ENCODE measurements around the gene CA6.
A peak's percentile ranks its signal among the peaks of the same experiment; 100 is the strongest.
"Not testable (repeated sequence)": the region's sequence is repeated elsewhere in the genome, so short reads cannot be mapped to it uniquely, and the experiment has no call there.

CA6 gene

DNA sequence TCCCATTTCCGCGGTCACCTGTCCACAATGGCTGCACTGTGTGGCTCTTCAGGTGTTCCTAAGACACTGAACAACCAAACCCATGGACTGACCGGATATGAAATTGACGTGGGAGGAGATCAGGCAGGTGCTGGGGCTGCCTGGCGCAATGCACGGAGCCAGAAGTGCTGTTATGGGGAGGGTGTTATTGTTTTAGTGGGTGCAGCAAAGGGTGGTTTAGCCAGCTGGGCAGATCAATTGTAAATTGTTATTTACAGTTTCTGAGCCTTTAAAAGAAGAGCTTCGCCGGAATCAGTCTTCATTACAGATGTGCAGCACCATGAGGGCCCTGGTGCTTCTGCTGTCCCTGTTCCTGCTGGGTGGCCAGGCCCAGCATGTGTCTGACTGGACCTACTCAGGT, at the start of gene CA6:
Gene CA6 (plus strand): TSS at position 301 of the 400 bp plus-strand sequence. CDS start 19 bp downstream, at position 320.
- peak; percentile 22 for DNase-seq (ENCODE audit: low spot score)

DNA sequence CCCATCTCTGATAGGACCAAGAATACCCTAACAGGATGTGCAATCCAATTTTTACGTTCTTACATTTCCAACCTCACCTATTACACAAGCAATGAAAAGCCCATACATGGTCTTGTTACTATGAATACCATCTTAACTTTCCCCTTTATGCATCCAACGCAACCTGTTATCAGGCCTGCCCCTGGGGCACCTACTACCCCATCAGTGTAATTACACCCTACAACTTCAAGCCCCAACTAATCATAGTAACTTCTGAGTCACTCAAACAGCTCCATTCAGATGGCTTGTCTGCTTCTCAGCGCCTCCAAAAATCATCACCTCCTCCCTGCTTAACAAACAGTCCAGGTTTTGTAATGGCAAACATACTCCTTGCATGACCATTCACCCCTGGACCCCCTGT, 48.9 kb upstream of the CA6 start:
- not testable (repeated sequence) for DNase-seq (ENCODE audit: low spot score)

DNA sequence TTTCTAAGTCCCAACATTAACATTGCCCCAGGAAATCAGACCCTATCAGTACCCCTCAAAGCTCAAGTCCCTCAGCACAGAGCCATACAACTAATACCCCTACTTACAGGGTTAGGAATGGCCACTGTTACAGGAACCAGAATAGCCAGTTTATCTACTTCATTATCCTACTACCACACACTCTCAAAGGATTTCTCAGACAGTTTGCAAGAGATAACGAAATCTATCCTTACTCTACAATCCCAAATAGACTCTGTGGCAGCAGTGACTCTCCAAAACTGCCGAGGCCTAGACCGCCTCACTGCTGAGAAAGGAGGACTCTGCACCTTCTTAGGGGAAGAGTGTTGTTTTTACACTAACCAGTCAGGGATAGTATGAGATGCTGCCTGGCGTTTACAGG, 48.2 kb upstream of the CA6 start:
- not testable (repeated sequence) for DNase-seq (ENCODE audit: low spot score)

DNA sequence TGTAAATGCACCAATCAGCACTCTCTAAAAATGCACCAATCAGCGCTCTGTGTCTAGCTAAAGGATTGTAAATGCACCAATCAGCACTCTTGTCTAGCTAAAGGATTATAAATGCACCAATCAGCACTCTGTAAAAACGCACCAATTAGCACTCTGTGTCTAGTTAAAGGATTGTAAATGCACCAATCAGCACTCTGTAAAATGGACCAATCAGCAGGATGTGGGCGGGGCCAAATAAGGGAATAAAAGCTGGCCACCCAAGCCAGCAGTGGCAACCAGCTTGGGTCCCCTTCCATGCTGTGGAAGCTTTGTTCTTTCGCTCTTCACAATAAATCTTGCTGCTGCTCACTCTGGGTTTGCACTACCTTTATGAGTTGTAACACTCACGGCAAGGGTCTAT, 47.2 kb upstream of the CA6 start:
- not testable (repeated sequence) for DNase-seq (ENCODE audit: low spot score)

DNA sequence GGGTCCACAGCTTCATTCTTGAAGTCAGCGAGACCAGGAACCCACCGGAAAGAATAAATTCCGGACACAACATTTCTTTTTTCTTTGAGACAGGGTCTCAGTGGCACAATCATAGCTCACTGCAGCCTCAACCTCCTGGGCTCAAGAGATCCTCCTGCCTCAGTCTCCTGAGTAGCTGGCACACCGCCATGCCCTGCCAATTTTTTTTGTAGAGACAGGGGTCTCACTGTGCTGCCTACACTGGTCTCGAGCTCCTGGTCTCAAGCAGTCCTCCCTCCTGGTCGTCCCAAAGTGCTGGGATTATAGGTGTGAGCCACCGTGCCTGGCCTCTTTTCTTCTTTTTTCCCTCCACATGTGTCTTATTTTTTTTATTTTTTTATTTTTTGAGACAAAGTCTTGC, 46.6 kb upstream of the CA6 start:
- no peak for DNase-seq (ENCODE audit: low spot score)

DNA sequence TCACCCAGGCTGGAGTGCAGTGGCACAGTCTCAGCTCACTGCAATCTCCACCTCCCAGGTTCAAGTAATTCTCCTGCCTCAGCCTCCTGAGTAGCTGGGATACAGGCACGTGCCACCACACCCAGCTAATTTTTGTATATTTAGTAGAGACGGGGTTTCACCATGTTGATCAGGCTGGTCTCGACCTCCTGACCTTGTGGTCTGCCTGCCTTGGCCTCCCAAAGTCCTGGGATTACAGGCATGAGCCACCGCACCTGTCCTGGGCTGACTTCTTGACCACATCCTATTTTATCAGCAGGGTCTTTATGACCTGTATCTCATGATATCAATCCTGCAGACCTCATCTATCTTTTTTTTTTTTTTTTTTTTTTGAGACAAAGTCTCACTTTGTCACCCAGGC, 45.0 kb upstream of the CA6 start:
- DNase-seq (ENCODE audit: low spot score) = not testable (repeated sequence)

DNA sequence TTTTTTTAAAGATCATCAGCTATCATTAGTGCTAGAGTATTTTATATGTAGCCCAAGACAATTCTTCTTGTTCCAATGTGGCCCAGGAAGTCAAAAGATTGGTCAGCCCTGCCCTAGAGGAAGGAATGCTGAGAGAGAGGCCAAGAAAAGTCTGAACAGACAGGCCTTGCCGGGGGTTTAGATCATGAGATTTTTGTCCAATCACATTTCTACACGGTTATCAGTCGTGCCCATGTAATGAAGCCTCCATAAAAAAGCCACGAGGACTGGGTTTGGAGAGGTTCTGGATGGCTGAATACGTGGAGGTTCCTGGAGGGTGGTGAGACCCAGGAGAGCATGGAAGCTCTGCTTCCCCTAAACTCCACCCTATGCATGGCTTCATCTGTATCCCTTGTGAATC, 42.9 kb upstream of the CA6 start:
- DNase-seq (ENCODE audit: low spot score) = no peak

DNA sequence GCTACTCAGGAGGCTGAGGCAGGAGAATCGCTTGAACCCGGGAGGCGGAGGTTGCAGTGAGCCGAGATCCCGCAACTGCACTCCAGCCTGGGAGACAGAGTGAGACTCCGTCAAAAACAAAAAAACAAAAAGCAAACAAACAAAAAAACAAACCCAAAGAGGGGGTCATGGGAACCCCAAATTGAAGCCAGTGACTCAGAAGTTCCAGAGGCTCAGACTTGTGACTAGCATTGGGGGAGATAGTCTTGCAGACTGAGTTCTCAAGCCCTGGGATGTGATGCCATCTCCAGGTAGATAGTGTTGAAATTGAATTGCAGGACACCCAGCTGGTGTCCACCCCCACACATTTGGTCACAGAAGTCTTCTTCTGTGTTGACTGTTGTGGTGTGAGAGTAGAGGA, 42.3 kb upstream of the CA6 start:
- DNase-seq (ENCODE audit: low spot score) = peak; percentile 33

DNA sequence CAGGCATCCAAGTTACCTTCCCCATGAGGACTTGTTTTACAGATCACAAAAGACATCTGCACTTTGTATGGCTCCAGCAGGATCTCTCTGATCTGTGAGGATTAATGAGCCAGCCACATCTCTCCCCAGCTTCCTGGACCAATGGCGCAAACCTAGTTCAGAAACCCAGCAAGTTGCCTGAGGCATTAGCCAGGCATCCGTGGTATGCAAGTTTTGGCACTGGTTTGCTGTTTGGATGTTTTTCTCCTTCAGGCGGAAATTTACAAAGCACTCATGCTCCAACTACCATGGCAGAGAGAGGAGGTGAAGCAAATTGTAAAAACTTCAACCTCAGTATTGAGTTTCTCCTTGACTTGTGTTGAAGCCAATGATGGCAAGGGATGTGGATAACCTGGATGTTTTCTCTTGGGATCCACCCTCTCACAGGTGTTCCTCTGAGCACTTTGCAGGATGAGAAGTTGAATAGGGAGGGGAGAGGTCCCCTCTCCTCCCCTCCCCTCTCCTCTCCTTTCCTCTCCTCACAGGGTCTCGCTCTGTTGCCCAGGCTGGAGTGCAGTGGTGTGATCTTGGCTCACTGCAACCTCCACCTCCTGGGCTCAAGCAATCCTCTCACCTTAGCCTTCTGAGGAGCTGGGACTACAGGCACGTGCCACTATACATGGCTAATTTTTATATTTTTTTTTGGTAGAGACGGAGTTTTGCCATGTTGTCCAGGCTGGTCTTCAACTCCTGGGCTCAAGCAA, 41.6 kb upstream of the CA6 start:
- DNase-seq (ENCODE audit: low spot score) = peak; percentile 73

DNA sequence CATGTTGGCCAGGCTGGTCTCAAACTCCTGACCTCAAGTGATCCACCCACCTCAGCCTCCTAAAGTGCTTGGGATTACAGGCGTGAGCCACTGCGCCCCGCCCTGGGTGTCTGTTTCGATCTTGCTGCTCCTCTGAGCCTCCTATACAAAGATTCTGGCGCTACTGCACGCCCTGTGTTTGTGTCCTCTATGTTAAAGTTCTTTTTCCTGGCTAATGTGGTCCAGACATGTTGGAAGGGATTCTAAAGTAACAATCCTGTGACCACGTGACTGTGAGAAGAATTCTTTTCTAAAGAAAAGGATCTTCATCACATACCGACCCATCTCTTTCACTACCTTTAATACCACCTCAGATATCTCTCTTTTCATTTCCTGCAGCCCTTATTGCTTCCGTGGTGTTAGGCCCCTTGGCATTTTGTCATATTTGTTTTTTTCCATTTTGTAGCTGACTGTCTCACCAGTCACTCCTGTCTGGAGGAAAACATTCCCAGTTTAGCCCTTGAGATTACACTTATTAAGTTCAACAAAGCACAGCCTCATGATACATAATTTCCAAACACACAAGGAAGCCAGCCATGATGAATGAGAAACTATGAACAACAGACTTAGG, 40.0 kb upstream of the CA6 start:
- no peak for DNase-seq (ENCODE audit: low spot score)

DNA sequence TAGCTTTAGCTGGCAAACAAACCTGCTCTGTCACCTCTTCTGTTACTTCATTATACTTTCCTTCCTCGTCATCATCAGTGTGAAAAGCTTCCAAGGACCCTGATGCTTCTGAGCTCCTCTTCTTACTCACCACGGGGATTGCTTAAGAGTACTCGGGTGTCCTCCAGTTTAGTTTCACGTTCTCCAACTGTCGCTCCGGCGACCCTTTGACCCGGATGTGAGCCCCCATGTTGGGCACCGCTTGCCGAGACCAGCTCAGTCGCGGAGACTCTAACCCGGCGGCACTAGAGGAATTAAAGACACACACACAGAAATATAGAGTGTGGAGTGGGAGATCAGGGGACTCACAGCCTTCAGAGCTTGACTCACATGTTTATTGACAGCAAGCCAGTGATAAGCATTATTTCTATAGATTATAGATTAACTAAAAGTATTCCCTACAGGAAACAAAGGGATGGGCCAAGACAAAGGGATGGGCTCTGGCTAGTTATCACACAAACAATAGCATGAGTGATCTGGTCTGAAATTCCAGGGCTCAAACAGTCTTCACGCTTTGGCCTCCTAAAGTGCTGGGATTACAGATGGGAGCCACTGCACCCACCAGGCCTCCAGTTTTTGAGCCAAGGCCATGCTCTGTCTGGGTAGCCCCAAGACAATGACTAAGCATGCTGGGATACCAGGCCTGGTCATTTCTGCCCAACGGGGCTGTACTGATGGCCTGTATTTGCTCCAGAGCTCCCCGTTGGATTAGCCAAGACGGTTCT, 37.1 kb upstream of the CA6 start:
- DNase-seq (ENCODE audit: low spot score) = no peak

DNA sequence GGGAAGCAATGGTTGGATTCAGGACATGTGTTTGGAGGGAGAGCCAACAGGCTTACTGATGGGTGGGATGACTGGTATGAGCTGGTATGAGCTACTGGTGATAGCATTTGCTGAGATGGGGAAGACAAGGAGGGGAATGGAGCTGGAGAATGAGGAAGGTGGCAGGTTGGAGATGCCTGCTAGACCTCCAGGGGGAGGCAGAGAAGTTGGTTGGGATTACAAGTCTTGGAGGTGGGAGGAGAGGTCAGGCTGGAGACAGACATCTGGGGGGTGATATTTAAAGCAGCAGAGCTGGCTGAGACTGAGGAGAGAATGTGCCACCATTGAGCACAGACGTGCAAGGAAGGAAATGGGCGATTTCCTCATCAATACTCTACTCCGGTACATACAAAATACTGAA, 35.3 kb upstream of the CA6 start:
- DNase-seq (ENCODE audit: low spot score) = no peak

DNA sequence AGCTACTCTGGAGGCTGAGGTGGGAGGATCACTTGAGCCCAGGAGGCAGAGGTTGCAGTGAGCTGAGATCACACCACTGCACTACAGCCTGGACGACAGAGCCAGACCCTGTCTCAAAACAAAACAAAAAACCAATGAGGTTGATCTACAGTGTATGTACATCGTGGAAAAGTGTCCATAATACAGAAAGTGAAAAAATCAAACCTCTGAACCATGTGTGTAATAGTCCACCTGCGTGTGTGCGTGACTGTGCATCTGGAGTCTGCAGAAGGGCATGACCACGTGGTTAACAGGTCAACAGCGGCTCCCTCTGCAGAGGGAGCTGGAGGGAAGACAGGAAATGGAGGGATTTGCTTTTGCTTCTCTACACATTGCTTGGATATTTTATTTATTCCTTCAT, 34.8 kb upstream of the CA6 start:
- DNase-seq (ENCODE audit: low spot score) = no peak

DNA sequence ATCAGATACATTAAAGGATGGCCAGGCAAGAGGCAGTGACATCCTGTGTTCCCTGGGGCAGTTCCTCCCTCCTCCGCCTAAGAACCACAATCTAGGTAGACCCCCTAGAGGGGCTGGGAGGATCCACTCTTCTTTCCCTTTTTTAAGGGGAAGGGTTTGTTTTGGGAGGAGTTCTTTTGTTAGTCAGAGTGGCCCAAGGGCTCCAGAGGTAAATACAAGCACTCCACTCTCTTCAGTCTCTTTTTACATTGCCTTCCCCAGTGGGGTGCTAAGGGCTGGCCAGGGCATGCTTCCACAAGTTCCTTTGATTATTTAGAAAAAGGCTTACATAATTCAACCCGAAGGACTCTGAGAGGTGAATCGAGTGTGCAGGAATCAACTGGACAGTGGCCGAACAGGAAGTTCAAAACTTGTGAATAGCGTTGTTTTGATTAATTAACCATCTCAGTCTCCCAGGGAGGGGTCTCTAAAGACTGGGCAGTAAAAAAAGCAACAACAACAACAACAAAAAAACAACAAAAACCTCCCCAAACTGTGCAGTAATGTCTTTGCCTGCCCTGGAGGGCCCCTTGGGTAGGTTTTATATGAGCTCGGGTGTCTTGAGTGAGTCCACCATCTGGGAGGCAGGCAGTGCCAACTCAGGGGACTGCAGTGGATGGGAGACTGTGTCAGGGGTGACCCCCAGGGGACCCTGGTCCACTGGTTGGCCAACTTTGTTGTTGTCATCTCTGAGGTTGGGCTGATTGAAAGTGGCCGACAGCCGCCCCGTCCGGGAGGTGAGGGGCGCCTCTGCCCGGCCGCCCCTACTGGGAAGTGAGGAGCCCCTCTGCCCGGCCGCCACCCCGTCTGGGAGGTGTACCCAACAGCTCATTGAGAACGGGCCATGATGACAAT, 34.0 kb upstream of the CA6 start:
- no peak for DNase-seq (ENCODE audit: low spot score)

DNA sequence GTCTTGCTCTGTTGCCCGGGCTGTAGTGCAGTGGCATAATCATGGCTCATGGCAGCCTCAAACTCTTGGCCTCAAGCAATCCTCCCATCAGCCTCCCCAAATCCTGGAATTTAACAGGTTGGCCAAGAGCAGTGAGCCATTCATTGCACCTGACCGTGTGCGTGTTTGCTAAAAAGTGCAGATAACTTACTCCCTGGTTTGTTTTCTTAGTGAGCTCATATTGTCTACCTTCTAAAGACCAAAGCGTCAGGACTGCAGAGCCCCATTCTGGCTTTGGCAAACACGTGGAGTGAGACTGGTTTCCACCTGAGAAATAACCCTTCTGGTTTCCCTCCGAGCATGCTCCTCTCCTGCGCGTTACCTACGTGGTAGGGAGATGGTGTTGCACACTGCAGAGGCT, 32.2 kb upstream of the CA6 start:
- no peak for DNase-seq (ENCODE audit: low spot score)

DNA sequence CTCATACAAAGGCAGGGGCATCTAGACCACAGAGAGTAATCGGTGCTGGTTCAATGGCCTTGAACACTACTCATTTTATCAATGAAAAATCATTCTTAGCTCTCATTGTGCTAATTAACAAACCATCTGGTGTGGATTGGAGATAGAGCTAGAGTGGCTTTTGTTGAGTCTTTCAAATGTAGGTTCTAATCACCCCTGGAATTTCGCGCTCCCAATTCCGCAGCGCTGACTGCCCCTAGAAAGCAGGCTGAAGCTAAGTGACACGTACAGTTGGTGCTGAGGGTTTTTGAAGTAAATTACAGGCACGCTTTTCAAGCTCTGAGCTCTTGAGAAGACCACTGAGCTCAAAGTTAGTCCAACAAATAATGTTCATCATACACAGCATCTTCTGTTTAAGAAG, 31.2 kb upstream of the CA6 start:
- no peak for DNase-seq (ENCODE audit: low spot score)

DNA sequence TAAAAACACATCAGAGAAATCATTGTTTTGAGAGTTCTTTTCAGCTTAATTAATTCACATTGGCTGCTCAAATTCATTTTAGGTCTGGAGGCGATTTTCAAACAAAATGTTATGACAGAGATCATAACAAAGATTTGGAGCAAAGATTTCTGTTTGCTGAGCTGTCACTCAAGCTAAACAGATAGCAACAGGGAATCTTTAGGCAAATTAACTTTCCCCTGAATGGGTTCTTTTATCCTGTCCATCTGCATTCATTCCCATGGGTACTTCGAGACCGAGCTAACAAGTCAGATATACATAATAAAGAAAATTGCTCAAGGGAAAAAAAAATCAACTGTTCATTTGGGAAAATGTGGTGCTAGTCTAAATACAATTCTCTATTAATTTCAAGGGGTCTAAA, 30.2 kb upstream of the CA6 start:
- no peak for DNase-seq (ENCODE audit: low spot score)

DNA sequence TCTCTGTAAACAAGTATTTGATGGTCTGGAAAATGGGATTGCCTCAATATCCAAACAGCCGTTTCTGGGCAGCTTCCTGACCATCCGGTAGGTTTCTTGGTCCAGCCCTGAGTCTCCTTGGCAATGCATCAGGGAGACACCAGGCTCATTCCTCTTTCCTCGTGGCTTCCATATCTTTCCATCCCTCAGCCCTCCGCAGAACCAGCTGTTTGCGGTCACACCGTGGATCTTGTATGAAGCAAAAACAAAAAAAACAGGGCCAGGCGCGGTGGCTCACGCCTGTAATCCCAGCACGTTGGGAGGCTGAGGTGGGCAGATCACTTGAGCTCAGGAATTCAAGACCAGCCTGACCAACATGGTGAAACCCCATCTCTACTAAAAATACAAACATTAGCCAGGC, 28.1 kb upstream of the CA6 start:
- not testable (repeated sequence) for DNase-seq (ENCODE audit: low spot score)

DNA sequence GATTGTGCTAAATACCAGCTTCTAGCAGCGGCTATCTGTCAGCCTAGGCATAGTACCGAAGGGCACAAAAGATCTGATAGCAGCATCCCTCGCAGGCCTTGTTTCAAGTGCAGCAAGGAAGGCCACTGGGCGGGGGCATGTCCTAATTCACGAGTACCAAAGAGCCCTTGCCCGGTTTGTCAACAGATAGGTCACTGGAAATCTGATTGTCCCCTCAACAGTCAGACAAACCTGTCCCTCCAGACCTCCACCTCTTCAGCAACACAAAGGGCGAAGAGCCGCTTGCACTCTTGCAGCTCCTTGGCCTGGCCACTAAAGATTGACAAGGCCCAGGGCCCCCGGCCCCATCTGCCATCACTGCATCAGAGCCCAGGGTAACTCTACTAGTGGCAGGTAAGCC, 22.7 kb upstream of the CA6 start:
- DNase-seq (ENCODE audit: low spot score) = no peak

DNA sequence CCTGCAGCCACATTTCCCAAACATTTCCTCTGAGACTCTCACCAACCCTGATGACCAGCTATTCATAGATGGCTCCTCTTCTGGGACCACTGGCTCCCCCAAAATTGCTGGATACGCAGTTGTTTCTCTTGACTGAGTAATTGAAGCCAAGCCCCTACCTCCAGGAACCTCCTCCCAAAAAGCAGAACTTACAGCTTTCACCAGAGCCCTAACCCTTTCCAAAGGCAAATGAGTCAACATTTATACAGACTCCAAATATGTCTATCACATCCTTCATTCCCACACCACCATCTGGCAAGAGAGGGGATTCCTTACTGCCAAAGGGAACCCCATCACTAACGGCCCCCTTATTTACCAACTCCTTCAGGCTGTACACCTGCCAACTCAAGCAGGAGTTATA, 20.3 kb upstream of the CA6 start:
- DNase-seq (ENCODE audit: low spot score) = no peak

DNA sequence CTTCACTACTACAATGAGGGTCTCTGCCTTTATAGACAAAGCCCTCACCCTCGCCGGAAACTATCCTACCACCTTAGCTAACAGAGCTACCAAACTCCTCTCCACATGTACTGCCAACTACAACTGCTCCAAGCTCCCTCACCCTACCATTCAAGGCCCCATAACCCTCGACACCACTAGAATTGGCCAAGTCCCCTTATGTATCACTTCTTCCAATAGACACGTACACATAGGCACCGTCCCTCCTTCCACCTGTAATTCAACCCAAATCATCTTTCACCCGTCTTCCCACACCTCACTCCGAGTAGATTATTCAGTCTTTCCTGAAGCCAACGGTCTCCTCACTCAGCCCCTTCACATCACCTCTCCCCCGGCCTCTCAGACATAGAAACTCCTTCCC, 19.7 kb upstream of the CA6 start:
- DNase-seq (ENCODE audit: low spot score) = no peak

Data from SW480 (cell line).